NCI-H2029 (cell line): Measurements from ENCODE around the gene ARID1B.

Experiments used
- DNase-seq: peaks from one replicate; lab custom pipeline; 2025; lab: John Stamatoyannopoulos, UW

ARID1B gene

GRCh38 chr6:156776840-156777576, at the start of gene ARID1B:
TSS of gene ARID1B (plus strand) at chr6:156777378. CDS start at chr6:156777681, 303 bp downstream.
- peak; percentile 75 for DNase-seq

GRCh38 chr6:156727715-156728385, 49.3 kb upstream of the ARID1B start:
- DNase-seq, result no peak

- no peak for DNase-seq
These were observed 47.9 kb upstream of the ARID1B start for GRCh38 chr6:156729248-156729647.

GRCh38 chr6:156731396-156731795, 45.8 kb upstream of the ARID1B start:
- DNase-seq, result no peak

- DNase-seq, result no peak
These were observed 41.4 kb upstream of the ARID1B start for GRCh38 chr6:156735751-156736150.

GRCh38 chr6:156740604-156741003, 36.6 kb upstream of the ARID1B start:
- DNase-seq, result no peak

GRCh38 chr6:156741287-156742073, 35.7 kb upstream of the ARID1B start:
- DNase-seq, result no peak

- no peak for DNase-seq
These were observed 29.5 kb upstream of the ARID1B start for GRCh38 chr6:156747715-156748114.

GRCh38 chr6:156748504-156748903, 28.7 kb upstream of the ARID1B start:
- DNase-seq, result no peak

GRCh38 chr6:156752666-156753301, 24.4 kb upstream of the ARID1B start:
- DNase-seq, result peak; percentile 56

GRCh38 chr6:156756630-156757610, 20.3 kb upstream of the ARID1B start:
- no peak for DNase-seq

- no peak for DNase-seq
These were observed 19.3 kb upstream of the ARID1B start for GRCh38 chr6:156757849-156758248.

GRCh38 chr6:156760377-156760776, 16.8 kb upstream of the ARID1B start:
- DNase-seq, result no peak

- DNase-seq, result peak; percentile 10
These were observed 14.6 kb upstream of the ARID1B start for GRCh38 chr6:156762547-156762946.

- no peak for DNase-seq
These were observed 12.1 kb upstream of the ARID1B start for GRCh38 chr6:156765117-156765516.

GRCh38 chr6:156767603-156768467, 9.3 kb upstream of the ARID1B start:
- no peak for DNase-seq

- no peak for DNase-seq
These were observed 6.1 kb upstream of the ARID1B start for GRCh38 chr6:156771047-156771446.

- no peak for DNase-seq
These were observed 5.4 kb upstream of the ARID1B start for GRCh38 chr6:156771761-156772160.

GRCh38 chr6:156773476-156773875, 3.7 kb upstream of the ARID1B start:
- no peak for DNase-seq
